Kidney epithelial cell (primary cell): ENCODE data around the gene STX18. TPM values are rescaled to one million over a fixed set of nuclear protein-coding genes. Genes with fewer than 3 reads are reported as not detected.

Source experiments
- DNase-seq: peaks from one replicate; pipeline ENCODE4 v3.0.0-alpha.2; 2010; ENCODE audit warnings: low read depth
- H3K27me3 ChIP-seq: 2 replicates; pipeline ENCODE4 v1.6.0; 2011; ENCODE audit warnings: low read length; ENCODE audit not compliant: control insufficient read depth, insufficient read depth
- H3K36me3 ChIP-seq: 2 replicates; pipeline ENCODE4 v1.5.1; 2011; ENCODE audit warnings: low read length; ENCODE audit not compliant: control insufficient read depth, insufficient read depth
- H3K4me3 ChIP-seq: 2 replicates; pipeline ENCODE4 v1.5.1; 2011; ENCODE audit warnings: low read depth, mild to moderate bottlenecking, control low read depth, low read length
- CTCF ChIP-seq: IDR thresholded peaks from 2 replicates; pipeline ENCODE4 v1.5.1; 2011; ENCODE audit warnings: mild to moderate bottlenecking, moderate library complexity, low read length, control low read depth, inconsistent platforms; ENCODE audit not compliant: insufficient read depth, poor library complexity, severe bottlenecking
- total RNA-seq: library from RNA; depleted of rRNA; stranded (reverse); fragments of >200 nt; gene quantifications from 2 replicates; pipeline ENCODE4 v1.2.3, GENCODE V29; 2015

STX18 gene
- total RNA-seq, 1 donor from 2014 or later, result 39.7 TPM

- no peaks in the 10 kb centered on the region for H3K27me3 ChIP-seq
- no peak overlapping the region for H3K4me3 ChIP-seq
- DNase-seq, result no peak
- no peak for TF ChIP-seq CTCF
- H3K36me3 ChIP-seq, result no peaks in the 10 kb centered on the region
These were observed 17.5 kb downstream of the STX18 start for GRCh38 chr4:4524364-4524763.

- Histone ChIP-seq H3K27me3 (no peaks in the 10 kb centered on the region), H3K36me3 (no peaks in the 10 kb centered on the region), H3K4me3 (no peak overlapping the region)
- TF ChIP-seq CTCF, result no peak
- no peak for DNase-seq
These were observed 20.1 kb downstream of the STX18 start for GRCh38 chr4:4521731-4522130.

GRCh38 chr4:4521136-4521535 lies 20.7 kb downstream of the STX18 start:
- no peaks in the 10 kb centered on the region for H3K36me3 ChIP-seq
- no peak for DNase-seq
- H3K27me3 ChIP-seq, result no peaks in the 10 kb centered on the region
- no peak overlapping the region for H3K4me3 ChIP-seq
- TF ChIP-seq CTCF, result no peak

GRCh38 chr4:4519297-4519894 lies 22.5 kb downstream of the STX18 start:
- peak; percentile 73 for TF ChIP-seq CTCF
- Histone ChIP-seq H3K4me3 (no peak overlapping the region), H3K36me3 (no peaks in the 10 kb centered on the region), H3K27me3 (no peaks in the 10 kb centered on the region)
- DNase-seq, result no peak

- no peak for DNase-seq
- Histone ChIP-seq H3K4me3 (no peak overlapping the region), H3K36me3 (no peaks in the 10 kb centered on the region), H3K27me3 (no peaks in the 10 kb centered on the region)
- no peak for TF ChIP-seq CTCF
These were observed 23.1 kb downstream of the STX18 start for GRCh38 chr4:4518747-4519146.

GRCh38 chr4:4514786-4515185 lies 27.1 kb downstream of the STX18 start:
- Histone ChIP-seq H3K36me3 (no peaks in the 10 kb centered on the region), H3K4me3 (no peak overlapping the region), H3K27me3 (no peaks in the 10 kb centered on the region)
- TF ChIP-seq CTCF, result no peak
- no peak for DNase-seq
